Measurements from ENCODE around the gene JPT2.
A peak's percentile ranks its signal among the peaks of the same experiment; 100 is the strongest.

JPT2 gene, protein sequence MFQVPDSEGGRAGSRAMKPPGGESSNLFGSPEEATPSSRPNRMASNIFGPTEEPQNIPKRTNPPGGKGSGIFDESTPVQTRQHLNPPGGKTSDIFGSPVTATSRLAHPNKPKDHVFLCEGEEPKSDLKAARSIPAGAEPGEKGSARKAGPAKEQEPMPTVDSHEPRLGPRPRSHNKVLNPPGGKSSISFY

DNA sequence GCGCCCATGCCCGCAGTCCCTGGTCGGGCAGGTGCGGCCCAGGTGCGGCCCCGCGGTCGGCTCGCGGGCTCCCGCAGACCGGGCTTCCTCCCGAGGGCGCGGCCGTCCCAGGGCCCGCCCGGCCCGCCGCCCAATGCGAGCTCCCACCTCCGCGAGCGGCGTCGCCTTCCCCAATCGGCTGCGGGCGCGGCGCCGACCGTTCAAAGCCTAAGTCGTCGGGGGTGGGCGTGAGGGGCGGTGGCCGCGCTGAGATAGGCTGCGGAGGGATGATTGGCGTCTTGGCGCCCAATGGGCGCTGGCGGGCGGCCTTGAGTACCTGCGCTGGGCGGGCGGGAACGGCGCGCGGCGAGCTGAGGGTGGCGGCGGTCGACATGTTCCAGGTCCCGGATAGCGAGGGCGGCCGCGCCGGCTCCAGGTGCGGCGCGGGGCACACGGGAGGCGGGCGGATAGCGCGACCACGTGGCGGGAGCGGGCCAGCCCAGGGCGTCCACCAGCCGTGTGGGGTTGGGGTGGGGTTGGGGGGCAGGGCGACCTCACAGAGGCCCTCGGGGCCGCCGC lies at the start of gene JPT2:
JPT2 (plus strand) TSS at position 338 of the 558 bp plus-strand sequence; CDS start at position 372, 34 bp downstream.
- Histone ChIP-seq H3K27me3 (ENCODE audit: control insufficient read depth in 2 of 2, insufficient read depth in 2 of 2, low read length in 2 of 2) (no peaks in the 10 kb centered on the region), H3K4me1 (ENCODE audit: control insufficient read depth in 2 of 2, insufficient read depth in 2 of 2, low read length in 2 of 2) (peaks cover 5 to 6% of the 10 kb centered on the region in 2 donors), H3K36me3 (ENCODE audit: control insufficient read depth in 2 of 2, insufficient read depth in 2 of 2, low read length in 2 of 2) (peaks cover 20 to 27% of the 10 kb centered on the region in 2 donors), H3K4me3 (ENCODE audit: low read length in 2 of 2) (peak within 1 kb of the TSS; percentile 76 to 77), H3K9ac (ENCODE audit: low read depth in 1 of 2, low read length in 2 of 2) (peak within 1 kb of the TSS; percentile 74 to 75), H3K9me3 (ENCODE audit: control insufficient read depth in 2 of 2, low read length in 2 of 2) (no peaks in the 10 kb centered on the region), H3K27ac (ENCODE audit: low read depth in 2 of 2, low read length in 2 of 2) (peak within 1 kb of the TSS; percentile 71 to 81)

DNA sequence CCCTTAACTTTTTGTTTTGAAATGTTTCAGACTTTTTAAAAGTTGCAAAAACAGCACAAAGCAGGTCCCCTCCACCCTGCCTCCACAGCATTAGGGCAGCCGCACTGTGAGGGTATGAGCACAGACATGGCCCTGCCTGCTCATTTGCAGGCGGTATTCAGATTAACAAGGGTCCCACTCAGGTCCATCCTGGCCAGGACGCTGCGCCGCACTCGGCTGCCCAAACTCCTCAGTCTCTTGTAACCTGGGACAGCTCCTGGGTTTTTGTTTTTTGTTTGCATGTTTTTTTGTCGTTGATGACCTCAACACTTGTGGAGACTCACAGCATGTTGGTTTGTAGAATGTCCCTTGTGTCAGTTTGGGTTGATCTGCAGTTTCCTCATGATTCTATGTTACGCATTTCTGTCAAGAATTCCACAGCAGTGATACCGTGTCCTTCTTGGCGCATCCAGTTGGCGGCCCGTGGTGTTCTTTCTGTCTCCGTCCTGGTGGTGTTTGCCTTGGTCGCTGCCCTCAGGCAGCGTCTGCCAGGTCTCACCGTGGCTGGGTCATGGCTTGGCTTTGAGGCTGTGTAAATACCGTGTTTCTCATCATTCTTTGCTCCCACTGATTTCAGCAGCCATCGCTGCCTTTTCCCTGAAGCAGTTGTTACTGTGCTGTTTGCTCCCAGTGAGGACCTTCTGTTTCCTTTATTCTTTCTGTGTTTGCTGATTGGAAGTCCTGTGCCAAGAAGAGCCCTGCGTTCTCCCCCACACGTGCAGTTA lies 47.4 kb upstream of the JPT2 start:
- H3K9ac ChIP-seq (ENCODE audit: low read depth in 1 of 2, low read length in 2 of 2): no peak overlapping the region
- H3K9me3 ChIP-seq (ENCODE audit: control insufficient read depth in 2 of 2, low read length in 2 of 2): no peaks in the 10 kb centered on the region
- no peaks in the 10 kb centered on the region for H3K4me1 ChIP-seq (ENCODE audit: control insufficient read depth in 2 of 2, insufficient read depth in 2 of 2, low read length in 2 of 2)
- peaks cover 59 to 71% of the 10 kb centered on the region in 2 donors for H3K36me3 ChIP-seq (ENCODE audit: control insufficient read depth in 2 of 2, insufficient read depth in 2 of 2, low read length in 2 of 2)
- no peaks in the 10 kb centered on the region for H3K27me3 ChIP-seq (ENCODE audit: control insufficient read depth in 2 of 2, insufficient read depth in 2 of 2, low read length in 2 of 2)
- H3K4me3 ChIP-seq (ENCODE audit: low read length in 2 of 2): no peak overlapping the region
- no peak overlapping the region for H3K27ac ChIP-seq (ENCODE audit: low read depth in 2 of 2, low read length in 2 of 2)

DNA sequence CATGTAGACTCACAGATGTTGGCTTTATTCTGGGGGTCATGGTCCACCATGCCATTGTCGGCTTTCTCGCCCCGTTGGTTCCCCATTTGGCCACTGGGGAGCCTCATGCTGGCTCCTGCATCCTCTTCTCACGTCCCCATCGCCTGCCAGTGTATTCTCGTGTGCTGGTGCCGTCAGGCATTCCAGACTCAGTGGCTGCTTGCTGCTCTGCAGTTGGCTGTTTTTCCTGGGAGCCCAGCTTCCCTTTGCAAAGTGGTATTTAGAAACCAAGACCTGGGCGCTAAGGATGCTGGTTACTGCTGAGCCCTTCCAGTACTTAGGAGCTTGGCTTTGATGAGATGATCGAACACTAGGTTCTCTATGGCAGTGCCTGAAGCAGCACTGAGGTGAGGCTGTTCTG lies 46.8 kb upstream of the JPT2 start:
- Histone ChIP-seq H3K36me3 (ENCODE audit: control insufficient read depth in 2 of 2, insufficient read depth in 2 of 2, low read length in 2 of 2) (peaks cover 58 to 66% of the 10 kb centered on the region in 2 donors), H3K9me3 (ENCODE audit: control insufficient read depth in 2 of 2, low read length in 2 of 2) (no peaks in the 10 kb centered on the region), H3K4me1 (ENCODE audit: control insufficient read depth in 2 of 2, insufficient read depth in 2 of 2, low read length in 2 of 2) (no peaks in the 10 kb centered on the region), H3K9ac (ENCODE audit: low read depth in 1 of 2, low read length in 2 of 2) (no peak overlapping the region), H3K27ac (ENCODE audit: low read depth in 2 of 2, low read length in 2 of 2) (no peak overlapping the region), H3K4me3 (ENCODE audit: low read length in 2 of 2) (no peak overlapping the region), H3K27me3 (ENCODE audit: control insufficient read depth in 2 of 2, insufficient read depth in 2 of 2, low read length in 2 of 2) (no peaks in the 10 kb centered on the region)

DNA sequence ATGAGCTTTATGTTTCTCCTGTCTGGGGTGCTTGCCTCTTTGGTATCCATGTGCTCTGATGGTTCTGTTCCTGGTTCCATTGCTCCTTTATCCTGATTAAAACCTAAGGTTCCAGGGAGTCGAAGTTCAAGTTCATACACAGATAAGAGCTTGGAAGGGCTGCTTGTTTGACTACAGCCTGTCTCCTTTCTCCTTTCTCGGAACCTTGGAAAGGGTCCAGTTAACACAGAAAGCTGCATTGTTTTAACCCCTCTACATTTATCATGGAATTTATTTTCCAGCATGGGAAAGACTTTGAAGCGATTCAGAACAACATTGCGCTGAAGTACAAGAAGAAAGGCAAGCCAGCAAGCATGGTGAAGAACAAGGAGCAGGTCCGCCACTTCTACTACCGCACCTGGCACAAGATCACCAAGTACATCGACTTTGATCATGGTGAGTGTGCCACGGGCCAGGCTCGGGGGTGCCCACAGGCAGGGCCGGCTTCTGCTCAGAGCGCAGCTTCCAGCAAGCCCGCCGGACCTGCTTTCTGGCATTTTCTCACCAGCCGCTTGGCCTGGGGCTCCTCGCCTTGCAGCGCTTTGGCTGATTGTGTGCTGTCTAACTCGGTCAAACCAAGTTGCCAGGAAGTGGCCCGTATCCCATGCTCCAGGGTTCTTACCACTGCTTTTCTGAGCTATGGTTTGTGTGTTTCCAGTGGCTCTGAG lies 46.0 kb upstream of the JPT2 start:
- Histone ChIP-seq H3K4me3 (ENCODE audit: low read length in 2 of 2) (no peak overlapping the region), H3K27me3 (ENCODE audit: control insufficient read depth in 2 of 2, insufficient read depth in 2 of 2, low read length in 2 of 2) (no peaks in the 10 kb centered on the region), H3K4me1 (ENCODE audit: control insufficient read depth in 2 of 2, insufficient read depth in 2 of 2, low read length in 2 of 2) (no peaks in the 10 kb centered on the region), H3K9me3 (ENCODE audit: control insufficient read depth in 2 of 2, low read length in 2 of 2) (no peaks in the 10 kb centered on the region), H3K9ac (ENCODE audit: low read depth in 1 of 2, low read length in 2 of 2) (no peak overlapping the region), H3K36me3 (ENCODE audit: control insufficient read depth in 2 of 2, insufficient read depth in 2 of 2, low read length in 2 of 2) (peaks cover 53 to 64% of the 10 kb centered on the region in 2 donors), H3K27ac (ENCODE audit: low read depth in 2 of 2, low read length in 2 of 2) (no peak overlapping the region)

DNA sequence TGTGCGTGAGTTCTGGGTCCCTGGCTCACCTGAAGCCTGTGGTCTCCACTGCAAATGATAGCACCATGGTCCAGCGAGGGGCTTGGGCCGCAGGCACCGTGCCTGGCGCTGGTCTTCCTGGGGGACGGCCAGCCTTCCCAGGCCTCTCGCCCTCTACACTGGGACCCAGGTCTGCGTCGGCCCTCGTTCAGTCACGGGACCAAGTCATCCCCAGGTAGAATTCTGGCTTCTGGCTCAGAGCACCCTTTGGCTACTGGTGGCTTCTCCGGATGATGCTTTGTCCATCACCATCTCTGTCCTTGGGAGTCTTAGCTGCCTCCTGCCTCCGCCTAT lies 45.5 kb upstream of the JPT2 start:
- Histone ChIP-seq H3K4me3 (ENCODE audit: low read length in 2 of 2) (no peak overlapping the region), H3K27ac (ENCODE audit: low read depth in 2 of 2, low read length in 2 of 2) (no peak overlapping the region), H3K4me1 (ENCODE audit: control insufficient read depth in 2 of 2, insufficient read depth in 2 of 2, low read length in 2 of 2) (no peaks in the 10 kb centered on the region), H3K9ac (ENCODE audit: low read depth in 1 of 2, low read length in 2 of 2) (no peak overlapping the region), H3K9me3 (ENCODE audit: control insufficient read depth in 2 of 2, low read length in 2 of 2) (no peaks in the 10 kb centered on the region), H3K36me3 (ENCODE audit: control insufficient read depth in 2 of 2, insufficient read depth in 2 of 2, low read length in 2 of 2) (peaks cover 52 to 62% of the 10 kb centered on the region in 2 donors), H3K27me3 (ENCODE audit: control insufficient read depth in 2 of 2, insufficient read depth in 2 of 2, low read length in 2 of 2) (no peaks in the 10 kb centered on the region)

DNA sequence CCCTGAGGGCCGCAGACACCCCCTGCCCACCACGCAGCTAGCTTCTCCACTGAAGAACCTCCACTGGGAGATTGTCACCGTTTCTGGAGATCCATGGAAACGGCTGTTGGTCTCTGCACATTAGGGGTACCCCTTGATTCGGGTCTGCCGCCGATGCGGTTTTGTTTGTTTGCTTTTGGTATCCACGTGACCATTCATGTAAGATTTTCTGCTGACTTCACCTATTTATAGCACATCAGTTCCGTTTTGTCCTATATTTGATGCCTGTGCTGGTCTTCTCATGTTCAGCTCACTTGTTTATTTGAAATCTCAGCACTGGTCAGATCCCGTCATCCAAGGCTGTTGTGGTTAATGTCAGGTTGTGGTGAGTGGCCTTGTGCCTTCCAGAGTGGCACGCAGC lies 44.8 kb upstream of the JPT2 start:
- no peaks in the 10 kb centered on the region for H3K9me3 ChIP-seq (ENCODE audit: control insufficient read depth in 2 of 2, low read length in 2 of 2)
- no peaks in the 10 kb centered on the region for H3K4me1 ChIP-seq (ENCODE audit: control insufficient read depth in 2 of 2, insufficient read depth in 2 of 2, low read length in 2 of 2)
- no peak overlapping the region for H3K27ac ChIP-seq (ENCODE audit: low read depth in 2 of 2, low read length in 2 of 2)
- H3K27me3 ChIP-seq (ENCODE audit: control insufficient read depth in 2 of 2, insufficient read depth in 2 of 2, low read length in 2 of 2): no peaks in the 10 kb centered on the region
- H3K9ac ChIP-seq (ENCODE audit: low read depth in 1 of 2, low read length in 2 of 2): no peak overlapping the region
- H3K4me3 ChIP-seq (ENCODE audit: low read length in 2 of 2): no peak overlapping the region
- H3K36me3 ChIP-seq (ENCODE audit: control insufficient read depth in 2 of 2, insufficient read depth in 2 of 2, low read length in 2 of 2): peaks cover 59 to 66% of the 10 kb centered on the region in 2 donors

DNA sequence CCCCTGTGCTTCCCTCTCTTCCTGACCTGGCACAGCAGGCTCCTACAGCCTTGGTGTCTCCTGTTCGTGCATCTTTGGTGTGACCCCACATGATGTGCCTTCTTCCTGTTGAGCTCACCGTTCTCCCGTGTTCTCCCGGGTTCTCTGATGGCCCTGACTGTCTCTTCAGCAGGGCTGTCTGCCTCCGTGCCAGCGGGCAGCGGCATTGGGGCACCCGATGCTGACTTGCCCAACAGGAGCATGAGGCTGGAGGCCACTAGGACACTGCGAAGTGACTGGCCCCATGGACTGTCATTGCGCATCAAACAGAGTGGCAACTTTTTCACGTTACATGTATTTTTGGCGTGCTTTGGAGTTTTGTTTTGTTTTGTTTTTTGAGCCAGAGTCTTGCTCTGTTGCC lies 43.5 kb upstream of the JPT2 start:
- Histone ChIP-seq H3K9me3 (ENCODE audit: control insufficient read depth in 2 of 2, low read length in 2 of 2) (no peaks in the 10 kb centered on the region), H3K4me1 (ENCODE audit: control insufficient read depth in 2 of 2, insufficient read depth in 2 of 2, low read length in 2 of 2) (no peaks in the 10 kb centered on the region), H3K27me3 (ENCODE audit: control insufficient read depth in 2 of 2, insufficient read depth in 2 of 2, low read length in 2 of 2) (no peaks in the 10 kb centered on the region), H3K27ac (ENCODE audit: low read depth in 2 of 2, low read length in 2 of 2) (no peak overlapping the region), H3K36me3 (ENCODE audit: control insufficient read depth in 2 of 2, insufficient read depth in 2 of 2, low read length in 2 of 2) (peaks cover 62 to 66% of the 10 kb centered on the region in 2 donors), H3K9ac (ENCODE audit: low read depth in 1 of 2, low read length in 2 of 2) (no peak overlapping the region), H3K4me3 (ENCODE audit: low read length in 2 of 2) (no peak overlapping the region)

DNA sequence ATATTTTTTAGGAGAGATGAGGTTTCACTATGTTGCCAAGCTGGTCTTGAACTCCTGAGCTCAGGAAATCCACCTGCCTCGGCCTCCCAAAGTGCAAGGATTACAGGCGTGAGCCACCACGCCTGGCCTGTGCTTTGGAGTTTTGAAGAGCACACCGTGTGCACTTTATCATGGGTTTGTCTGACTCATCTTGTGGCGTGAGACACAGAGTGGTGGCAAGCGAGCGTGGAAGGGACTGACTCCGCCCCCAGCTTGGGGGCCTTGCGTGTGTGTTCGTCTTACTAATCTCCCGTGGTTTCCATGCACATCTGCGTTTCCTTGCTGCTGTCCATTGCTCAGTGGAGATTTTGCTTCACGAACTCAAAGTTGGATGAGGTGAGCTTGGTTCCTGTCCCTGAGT lies 43.0 kb upstream of the JPT2 start:
- H3K27ac ChIP-seq (ENCODE audit: low read depth in 2 of 2, low read length in 2 of 2): no peak overlapping the region
- H3K9ac ChIP-seq (ENCODE audit: low read depth in 1 of 2, low read length in 2 of 2): no peak overlapping the region
- peaks cover 61 to 66% of the 10 kb centered on the region in 2 donors for H3K36me3 ChIP-seq (ENCODE audit: control insufficient read depth in 2 of 2, insufficient read depth in 2 of 2, low read length in 2 of 2)
- no peaks in the 10 kb centered on the region for H3K27me3 ChIP-seq (ENCODE audit: control insufficient read depth in 2 of 2, insufficient read depth in 2 of 2, low read length in 2 of 2)
- H3K4me3 ChIP-seq (ENCODE audit: low read length in 2 of 2): no peak overlapping the region
- no peaks in the 10 kb centered on the region for H3K9me3 ChIP-seq (ENCODE audit: control insufficient read depth in 2 of 2, low read length in 2 of 2)
- no peaks in the 10 kb centered on the region for H3K4me1 ChIP-seq (ENCODE audit: control insufficient read depth in 2 of 2, insufficient read depth in 2 of 2, low read length in 2 of 2)

DNA sequence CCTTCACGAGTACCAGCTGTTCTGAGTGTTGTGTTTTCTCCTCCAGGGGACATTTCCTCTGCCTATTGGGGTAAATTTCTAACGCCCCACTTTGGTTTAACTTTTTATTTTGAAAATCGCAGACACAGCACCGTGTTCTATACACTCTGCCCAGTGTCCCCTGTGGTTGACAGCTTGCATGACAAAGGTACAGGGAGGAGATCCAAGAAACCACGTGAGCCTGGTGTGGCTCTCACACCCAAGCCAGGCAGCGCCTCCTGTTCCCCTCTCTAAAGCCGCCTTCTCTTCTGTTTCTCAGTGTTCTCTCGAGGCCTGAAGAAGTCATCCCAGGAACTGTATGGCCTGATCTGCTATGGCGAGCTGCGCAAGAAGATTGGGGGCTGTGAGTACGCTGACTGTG lies 40.6 kb upstream of the JPT2 start:
- no peaks in the 10 kb centered on the region for H3K9me3 ChIP-seq (ENCODE audit: control insufficient read depth in 2 of 2, low read length in 2 of 2)
- H3K27ac ChIP-seq (ENCODE audit: low read depth in 2 of 2, low read length in 2 of 2): no peak overlapping the region
- H3K36me3 ChIP-seq (ENCODE audit: control insufficient read depth in 2 of 2, insufficient read depth in 2 of 2, low read length in 2 of 2): peaks cover 63 to 66% of the 10 kb centered on the region in 2 donors
- no peaks in the 10 kb centered on the region for H3K27me3 ChIP-seq (ENCODE audit: control insufficient read depth in 2 of 2, insufficient read depth in 2 of 2, low read length in 2 of 2)
- H3K4me3 ChIP-seq (ENCODE audit: low read length in 2 of 2): no peak overlapping the region
- H3K9ac ChIP-seq (ENCODE audit: low read depth in 1 of 2, low read length in 2 of 2): no peak overlapping the region
- H3K4me1 ChIP-seq (ENCODE audit: control insufficient read depth in 2 of 2, insufficient read depth in 2 of 2, low read length in 2 of 2): no peaks in the 10 kb centered on the region

DNA sequence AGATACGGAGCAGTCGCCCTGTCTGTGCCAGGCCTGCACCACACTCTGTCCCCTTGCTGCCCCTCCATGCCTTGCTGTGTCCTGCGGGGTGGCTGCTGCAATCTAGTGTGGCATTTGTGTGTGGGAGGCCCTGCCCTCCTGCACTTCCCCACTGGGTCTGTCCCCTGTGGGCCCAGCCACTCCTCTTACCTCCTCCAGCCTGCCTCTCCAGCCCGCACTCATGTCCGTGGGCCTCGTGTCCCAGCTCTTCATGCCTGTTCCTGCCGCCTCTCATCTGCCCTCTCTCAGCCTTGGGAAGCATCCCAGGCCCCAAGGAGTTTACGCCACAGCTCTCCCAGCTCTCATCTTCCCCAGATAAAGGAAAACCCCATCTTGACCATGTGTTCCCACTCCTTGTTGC lies 39.3 kb upstream of the JPT2 start:
- Histone ChIP-seq H3K9ac (ENCODE audit: low read depth in 1 of 2, low read length in 2 of 2) (no peak overlapping the region), H3K9me3 (ENCODE audit: control insufficient read depth in 2 of 2, low read length in 2 of 2) (no peaks in the 10 kb centered on the region), H3K36me3 (ENCODE audit: control insufficient read depth in 2 of 2, insufficient read depth in 2 of 2, low read length in 2 of 2) (peaks cover 60 to 63% of the 10 kb centered on the region in 2 donors), H3K27ac (ENCODE audit: low read depth in 2 of 2, low read length in 2 of 2) (no peak overlapping the region), H3K27me3 (ENCODE audit: control insufficient read depth in 2 of 2, insufficient read depth in 2 of 2, low read length in 2 of 2) (no peaks in the 10 kb centered on the region), H3K4me1 (ENCODE audit: control insufficient read depth in 2 of 2, insufficient read depth in 2 of 2, low read length in 2 of 2) (no peaks in the 10 kb centered on the region), H3K4me3 (ENCODE audit: low read length in 2 of 2) (no peak overlapping the region)
